Measurements from ENCODE around the gene NET1.

- TF ChIP-seq CTCF (IDR thresholded peaks at IDR 0.05) (no peak), POLR2A (IDR thresholded peaks at IDR 0.05; ENCODE audit: low read depth) (no peak), EP300 (IDR thresholded peaks at IDR 0.05) (no peak)
Measured at GRCh38 chr10:5485948-5486852, 73.8 kb downstream of the NET1 start.

Data from esophagus muscularis mucosa (tissue), 4 donors.